NCI-H82 treated with DMSO at 0.1 percent for 48 hours (cell line): ENCODE results near the gene MCC.

Experiments
- DNase-seq: peaks from one replicate; lab custom pipeline; 2025; ENCODE audit not compliant: unreplicated experiment; lab: John Stamatoyannopoulos, UW

MCC gene

DNA sequence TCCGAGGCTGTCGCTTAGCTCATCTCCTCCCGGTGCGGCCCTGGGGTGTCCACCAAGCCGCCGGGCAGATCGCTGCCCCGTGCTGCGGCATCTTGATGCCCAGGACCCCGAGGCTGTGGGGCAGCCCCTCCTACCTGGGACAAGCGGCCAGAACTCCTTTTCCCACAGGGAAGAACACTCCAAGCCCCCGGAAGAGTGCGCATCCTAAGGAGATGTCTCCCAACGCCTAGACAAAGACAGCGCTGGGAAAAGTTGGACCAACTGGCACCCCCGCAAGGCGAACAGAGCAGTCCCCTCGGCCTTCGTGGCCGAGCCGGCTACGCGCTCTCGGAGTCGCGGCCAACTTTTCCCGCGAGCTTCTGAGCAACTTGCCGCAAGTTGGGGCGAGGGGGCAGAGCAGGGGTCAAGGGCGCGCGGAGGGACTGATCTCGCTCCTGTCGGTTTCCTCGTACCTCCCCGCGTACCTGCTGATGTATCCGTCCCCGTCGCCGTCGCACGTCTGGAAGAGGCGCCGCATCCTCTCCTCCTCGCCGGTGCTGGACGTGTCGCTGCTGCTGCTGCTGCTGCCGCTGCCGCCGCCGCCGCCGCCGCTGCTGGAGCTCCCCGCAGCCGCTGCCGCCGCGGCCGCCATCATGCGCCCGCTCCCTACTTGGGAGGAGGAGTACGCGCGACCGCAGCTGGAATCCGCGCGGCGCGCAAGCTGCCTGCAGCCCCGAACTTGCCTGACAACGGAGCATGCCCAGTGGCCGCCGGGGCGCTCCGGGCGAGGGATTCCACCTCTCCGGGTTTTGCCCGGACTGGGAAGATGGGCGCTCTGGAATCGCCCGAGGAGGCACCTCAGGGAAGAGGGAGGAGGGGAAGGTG, at the start of gene MCC:
Gene MCC (minus strand): TSS at position 673 of the 864 bp plus-strand sequence.
- DNase-seq: peak; percentile 57

DNA sequence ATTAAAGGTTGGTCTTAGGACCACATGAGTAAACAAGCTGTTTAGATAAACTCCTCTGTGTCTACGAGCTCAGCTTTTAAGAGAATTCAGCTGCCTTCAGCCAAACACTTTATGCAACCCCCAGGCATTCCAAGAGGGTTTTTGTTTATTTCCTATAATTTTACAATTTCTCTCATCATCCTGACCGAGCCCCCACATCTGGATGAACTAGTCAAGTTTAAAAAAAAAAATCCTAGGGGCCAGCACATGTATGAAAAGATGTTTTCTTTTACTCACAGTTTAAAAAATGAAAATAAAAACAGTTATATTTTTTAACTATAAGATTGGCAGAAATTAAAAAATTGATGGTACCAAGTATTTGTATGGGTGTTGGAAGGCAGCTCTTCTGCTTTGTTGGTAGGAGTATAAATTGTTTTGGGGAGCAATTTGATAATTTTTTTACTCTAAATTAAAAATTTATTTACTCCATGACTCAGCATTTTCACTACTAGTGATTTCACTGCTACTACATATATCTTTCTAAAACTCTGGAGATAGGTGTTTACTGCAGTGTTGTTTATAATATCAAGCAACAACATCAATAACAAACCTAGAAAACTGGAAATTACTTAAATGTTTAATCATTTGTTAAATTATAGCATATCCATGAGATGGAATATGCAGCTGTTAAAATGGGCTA, 43.4 kb upstream of the MCC start:
- no peak for DNase-seq

DNA sequence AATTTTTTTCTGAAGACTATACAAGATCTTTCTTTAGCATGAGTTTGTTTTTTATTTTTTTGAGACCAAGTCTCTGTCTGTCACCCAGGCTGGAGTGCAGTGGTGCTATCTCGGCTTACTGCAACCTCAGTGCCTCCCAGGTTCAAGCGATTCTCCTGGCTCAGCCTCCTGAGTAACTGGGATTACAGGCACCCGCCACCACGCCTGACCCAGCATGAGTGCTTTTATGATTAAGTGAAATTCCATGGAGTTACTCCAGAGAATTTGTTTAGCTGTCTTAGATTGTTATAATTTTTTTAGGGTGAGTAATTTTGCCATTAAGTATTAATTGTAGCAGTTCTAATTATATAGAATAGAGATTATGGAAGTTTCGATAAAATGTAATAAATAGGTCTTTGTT, 39.5 kb upstream of the MCC start:
- no peak for DNase-seq

DNA sequence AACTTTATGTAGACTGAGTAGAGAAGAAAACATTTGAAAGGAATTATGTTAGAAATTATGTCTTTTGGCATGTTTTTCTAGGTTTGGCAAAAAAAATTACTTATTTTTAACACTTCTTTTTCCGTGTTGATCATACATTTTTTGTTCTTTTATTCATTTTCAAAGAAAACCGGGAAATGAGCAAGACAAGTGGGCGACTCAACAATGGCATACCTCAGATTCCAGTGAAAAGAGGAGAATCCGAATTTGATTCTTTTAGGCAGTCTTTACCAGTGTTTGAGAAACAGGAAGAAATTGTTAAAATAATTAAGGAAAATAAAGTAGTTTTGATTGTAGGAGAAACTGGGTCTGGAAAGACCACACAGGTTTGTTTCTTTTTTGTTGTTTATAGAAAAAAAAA, 38.2 kb upstream of the MCC start:
- no peak for DNase-seq

DNA sequence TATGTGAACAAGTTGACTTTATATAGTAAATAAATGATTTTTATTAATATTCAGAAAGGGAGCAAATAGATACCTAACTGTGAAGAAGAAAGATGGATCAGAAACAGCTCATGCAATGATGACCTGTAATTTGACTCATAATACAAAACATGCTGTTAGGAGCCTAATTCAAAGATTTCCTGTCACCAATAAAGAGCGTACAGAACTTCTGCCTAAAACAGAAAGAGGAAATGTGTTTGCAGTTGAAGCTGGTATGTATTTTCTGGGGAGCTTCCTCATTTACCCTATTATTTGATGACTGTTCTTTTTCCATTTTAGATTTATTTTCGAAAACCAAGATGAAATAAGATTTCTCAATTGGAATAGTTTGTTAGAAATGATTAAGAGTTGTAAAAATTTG, 36.7 kb upstream of the MCC start:
- DNase-seq: no peak

- no peak for DNase-seq
These were observed 34.9 kb upstream of the MCC start for GRCh38 chr5:113523168-113523567.

DNA sequence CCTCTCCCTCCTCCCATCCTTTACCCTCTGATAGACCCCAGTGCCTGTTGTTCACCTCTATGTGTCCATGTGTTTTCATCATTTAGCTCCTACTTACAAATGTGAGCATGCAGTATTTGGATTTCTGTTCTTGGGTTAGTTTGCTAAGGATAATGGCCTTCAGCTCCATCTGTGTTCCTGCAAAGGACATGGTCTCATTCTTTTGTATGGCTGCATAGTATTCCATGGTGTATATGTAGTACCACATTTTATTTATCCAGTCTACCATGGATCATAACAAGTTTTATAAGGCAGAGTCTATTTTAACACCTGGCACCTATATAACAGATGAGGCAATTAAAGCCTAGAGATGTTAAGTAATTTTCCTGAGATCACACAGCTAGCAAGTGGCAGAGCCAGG, 32.6 kb upstream of the MCC start:
- DNase-seq: no peak

- no peak for DNase-seq
These were observed 32.2 kb upstream of the MCC start for GRCh38 chr5:113520429-113520828.

- DNase-seq: peak; percentile 46
These were observed 31.2 kb upstream of the MCC start for GRCh38 chr5:113519412-113519811.

DNA sequence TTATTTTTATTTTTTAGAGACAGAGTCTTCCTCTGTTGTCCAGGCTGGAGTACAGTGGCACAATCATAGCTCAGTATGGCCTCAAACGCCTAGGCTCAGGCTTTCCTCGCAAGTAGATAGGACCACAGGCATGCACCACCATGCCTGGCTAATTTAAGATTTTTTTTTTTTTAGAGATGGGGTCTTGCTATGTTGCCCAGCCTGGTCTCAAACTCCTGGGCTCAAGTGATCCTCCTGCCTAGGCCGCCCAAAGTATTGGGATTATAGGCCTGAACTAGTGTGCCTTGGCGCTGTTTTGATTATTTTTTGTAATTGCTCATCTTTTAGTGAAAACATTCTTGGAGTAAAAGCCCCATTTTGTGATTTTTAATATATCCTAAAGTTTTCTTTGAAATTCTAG, 30.6 kb upstream of the MCC start:
- DNase-seq: no peak

DNA sequence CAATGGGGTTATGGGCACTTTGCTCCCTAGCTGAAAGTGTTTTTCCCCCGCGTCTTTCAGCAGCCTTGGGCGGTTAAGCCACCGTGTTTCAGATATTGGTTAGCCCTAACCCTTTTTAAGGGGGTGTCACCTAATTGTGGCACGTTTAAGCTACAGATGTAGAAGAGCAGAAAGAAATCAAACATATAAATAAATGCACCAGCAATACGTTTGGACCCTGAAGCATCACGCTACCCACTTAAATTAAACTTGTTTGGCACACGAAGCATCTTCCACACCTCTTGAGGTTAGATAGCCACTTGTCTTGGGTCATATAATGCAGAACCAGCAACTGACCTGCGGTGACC, 26.0 kb upstream of the MCC start:
- no peak for DNase-seq

DNA sequence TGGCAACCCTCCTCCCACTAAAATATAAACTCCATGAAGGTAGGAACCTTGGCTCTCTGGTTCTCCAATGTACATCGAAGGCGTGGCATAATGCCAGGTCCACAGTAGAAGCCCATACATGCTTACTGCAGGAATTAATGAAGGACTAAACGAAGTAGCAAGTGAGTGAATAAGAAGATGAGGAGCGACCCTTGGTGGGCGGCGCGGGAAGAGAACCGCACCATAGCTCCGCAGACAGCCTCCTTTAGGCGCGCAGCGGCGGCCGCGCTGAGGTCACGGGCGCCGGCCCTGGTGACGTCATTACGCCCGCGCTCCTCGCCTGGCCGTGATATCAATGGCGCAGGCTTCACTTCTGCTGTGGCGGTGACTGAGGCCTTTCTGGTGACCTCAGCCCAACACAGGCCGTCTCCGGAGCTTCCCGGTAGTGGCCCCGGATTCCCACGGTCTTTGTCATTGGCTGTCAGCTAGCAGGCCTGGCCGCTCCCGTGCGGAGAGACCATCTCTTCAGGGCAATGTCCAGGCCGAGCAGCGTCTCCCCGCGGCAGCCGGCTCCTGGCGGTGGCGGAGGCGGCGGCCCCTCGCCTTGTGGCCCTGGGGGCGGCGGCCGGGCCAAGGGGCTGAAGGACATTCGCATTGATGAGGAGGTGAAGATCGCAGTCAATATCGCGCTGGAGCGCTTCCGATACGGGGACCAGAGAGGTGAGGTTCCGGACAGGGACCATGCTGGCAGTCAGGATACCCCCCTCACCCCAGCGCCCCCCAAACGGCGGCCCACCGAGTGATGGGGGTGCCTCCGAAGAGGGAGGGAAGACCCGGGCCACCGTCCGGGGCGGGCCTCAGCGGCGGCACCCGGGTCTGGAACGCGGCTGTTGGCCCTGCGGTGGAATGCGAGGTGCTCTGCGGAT, 25.4 kb upstream of the MCC start, which contains the start of gene YTHDC2:
Gene YTHDC2 (plus strand): TSS at position 311 of the 905 bp plus-strand sequence. CDS start 202 bp downstream, at position 513.
- DNase-seq: peak; percentile 56

DNA sequence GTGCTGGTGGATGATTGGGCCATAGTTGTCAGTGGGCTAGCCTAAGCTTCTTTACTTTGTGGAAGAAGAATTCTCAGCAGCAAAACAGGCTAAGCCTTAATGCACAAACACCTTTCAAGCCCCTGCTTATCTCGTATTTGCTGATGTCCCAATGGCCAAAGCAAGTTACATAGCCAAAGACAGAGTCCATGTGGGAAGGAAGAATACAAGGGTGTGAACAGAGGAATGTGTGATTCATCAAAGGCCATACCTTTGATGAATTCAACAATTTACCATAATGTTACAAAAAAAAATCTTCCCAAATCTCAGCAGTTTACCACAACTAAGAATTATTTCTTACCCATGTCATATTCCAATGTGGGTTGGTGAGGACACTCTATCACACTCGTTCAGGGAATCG, 24.1 kb upstream of the MCC start:
- DNase-seq: no peak

DNA sequence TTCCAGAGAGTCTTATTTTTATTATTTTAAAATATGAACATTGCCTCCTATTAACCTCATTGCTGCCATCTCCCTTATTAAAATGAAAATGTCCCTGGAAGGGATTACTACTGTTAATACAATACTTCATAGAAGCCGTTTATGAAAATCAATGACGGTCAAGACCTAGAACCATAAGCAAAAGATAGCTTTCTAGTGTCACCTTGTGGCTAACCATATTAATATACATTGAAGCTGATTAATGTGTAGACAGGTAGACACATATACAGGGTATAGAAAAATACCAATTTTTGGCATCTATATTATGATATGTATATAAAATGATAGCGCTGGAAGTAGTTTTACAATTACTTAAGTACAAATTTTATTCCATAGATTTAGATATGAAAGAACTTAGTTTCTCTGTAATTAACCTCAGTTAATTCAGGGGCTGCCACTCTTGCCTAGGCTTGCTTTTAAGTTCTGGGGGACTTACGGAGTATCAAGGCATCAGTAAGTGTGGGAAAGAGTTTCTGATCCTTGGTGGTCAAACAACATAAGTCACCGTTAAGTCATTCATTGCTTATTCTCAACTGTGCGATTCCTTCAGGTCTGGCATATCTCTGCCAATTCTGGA, 22.7 kb upstream of the MCC start:
- DNase-seq: peak; percentile 21

DNA sequence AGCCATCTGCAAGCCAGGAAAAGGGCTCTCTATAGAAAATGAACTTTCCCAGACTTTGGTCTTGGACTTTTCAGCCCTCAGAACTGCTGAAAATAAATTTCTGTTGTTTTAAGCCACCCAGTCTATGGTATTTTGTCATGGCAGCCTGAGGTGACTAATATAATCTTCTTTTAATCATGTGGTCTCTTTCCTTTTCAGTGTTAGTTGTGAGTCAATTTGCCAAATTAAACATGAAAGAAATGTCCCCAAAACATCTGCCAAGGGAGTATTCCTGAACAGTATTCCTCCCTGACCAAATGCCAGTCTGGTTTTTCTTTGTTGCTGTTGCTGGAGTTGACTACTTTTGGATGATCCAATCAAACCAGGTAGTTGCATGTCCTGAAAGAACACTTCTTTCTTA, 20.5 kb upstream of the MCC start:
- DNase-seq: no peak

- no peak for DNase-seq
These were observed 19.3 kb upstream of the MCC start for GRCh38 chr5:113507601-113508000.

- no peak for DNase-seq
These were observed 16.9 kb upstream of the MCC start for GRCh38 chr5:113505181-113505580.

- no peak for DNase-seq
These were observed 14.9 kb upstream of the MCC start for GRCh38 chr5:113503146-113503545.

DNA sequence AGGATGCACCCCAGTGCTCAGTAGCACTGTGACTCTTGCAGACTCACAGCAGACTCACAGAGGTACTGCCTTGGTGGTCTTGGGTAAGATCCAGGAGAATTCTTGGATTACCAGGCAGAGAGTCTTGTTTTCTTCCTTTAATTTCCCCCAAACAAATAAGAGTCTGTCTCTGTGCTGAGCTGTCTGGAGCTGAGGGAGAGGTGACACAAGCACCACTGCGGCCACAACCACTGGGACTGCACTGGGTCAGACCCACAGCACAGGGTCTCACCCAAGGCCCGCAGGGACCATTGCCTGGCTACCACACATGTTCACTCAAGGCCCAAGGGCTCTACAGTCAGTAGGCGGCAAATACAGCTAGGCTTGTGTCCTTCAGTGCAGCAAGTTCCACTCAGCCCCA, 13.8 kb upstream of the MCC start:
- no peak for DNase-seq

DNA sequence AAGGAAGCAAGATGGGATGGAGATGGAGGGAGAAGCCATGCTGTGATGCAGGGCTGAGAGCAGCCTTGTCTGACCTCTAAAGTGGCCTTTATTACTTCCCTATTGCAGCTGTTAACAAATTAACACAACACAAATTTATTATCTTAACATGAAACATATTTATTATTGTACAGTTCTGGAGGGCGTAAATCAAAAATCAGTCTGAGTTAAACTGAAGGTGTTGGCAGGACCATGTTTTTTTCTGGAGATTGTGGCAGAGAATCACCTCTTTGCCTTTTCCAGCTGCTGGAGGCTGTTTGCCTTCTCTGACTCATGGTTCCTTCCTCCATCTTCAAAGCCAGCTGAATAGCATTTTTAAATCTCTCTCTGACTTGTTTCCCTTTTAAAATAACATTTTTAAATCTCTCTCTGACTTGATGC, 7.2 kb upstream of the MCC start:
- DNase-seq: no peak

GRCh38 chr5:113493446-113493845, 5.2 kb upstream of the MCC start:
- no peak for DNase-seq
